Measurements from ENCODE around the gene DOCK1. TPM values are rescaled to one million over a fixed set of nuclear protein-coding genes. Genes with fewer than 3 reads are reported as not detected.
"Not testable (repeated sequence)": the region's sequence is repeated elsewhere in the genome, so short reads cannot be mapped to it uniquely, and the experiment has no call there.

DOCK1 gene
- total and polyA plus RNA-seq, 5 donors = 7.8 to 23.1 (median 20.8) TPM

- intact Hi-C loops (cut with DNase I) = no loop called here
- H3K9me3 ChIP-seq (ENCODE audit: control insufficient read depth, low read length) = no peaks in the 10 kb centered on the region
- H3K27ac ChIP-seq (ENCODE audit: low read length) = no peak overlapping the region
- WGBS = 95% methylated on average over 13 of the region's 13 CpGs
- ATAC-seq = no peak
- no peak for DNase-seq
- H3K27me3 ChIP-seq (ENCODE audit: control insufficient read depth, insufficient read depth) = no peaks in the 10 kb centered on the region
- no peak overlapping the region for H3K4me3 ChIP-seq (ENCODE audit: low read length)
- H3K4me1 ChIP-seq (ENCODE audit: control insufficient read depth, insufficient read depth, low read length) = peaks cover 6% of the 10 kb centered on the region
These were observed 22.6 kb downstream of the DOCK1 start for GRCh38 chr10:126927799-126928198.

- Histone ChIP-seq H3K9me3 (ENCODE audit: control insufficient read depth, low read length) (no peaks in the 10 kb centered on the region), H3K27ac (ENCODE audit: low read length) (no peak overlapping the region), H3K4me1 (ENCODE audit: control insufficient read depth, insufficient read depth, low read length) (peaks cover 6% of the 10 kb centered on the region), H3K27me3 (ENCODE audit: control insufficient read depth, insufficient read depth) (no peaks in the 10 kb centered on the region), H3K4me3 (ENCODE audit: low read length) (no peak overlapping the region)
- ATAC-seq (peak in 1 of 2 donors; percentile 64), DNase-seq (peak in 1 of 3 donors; percentile 74)
- 83% methylated on average over 7 of the region's 7 CpGs for WGBS
- intact Hi-C loops (cut with DNase I) = no loop called here
These were observed 23.0 kb downstream of the DOCK1 start for GRCh38 chr10:126928274-126928673.

- intact Hi-C loops (cut with DNase I) = no loop called here
These were observed 24.2 kb downstream of the DOCK1 start for GRCh38 chr10:126929391-126929790.

GRCh38 chr10:126930131-126930882 is 25.1 kb downstream of the DOCK1 start:
- Histone ChIP-seq H3K4me3 (ENCODE audit: low read length) (no peak overlapping the region), H3K27ac (ENCODE audit: low read length) (no peak overlapping the region), H3K27me3 (ENCODE audit: control insufficient read depth, insufficient read depth) (no peaks in the 10 kb centered on the region), H3K9me3 (ENCODE audit: control insufficient read depth, low read length) (no peaks in the 10 kb centered on the region), H3K4me1 (ENCODE audit: control insufficient read depth, insufficient read depth, low read length) (peaks cover 9% of the 10 kb centered on the region)
- DNase-seq (peak in 1 of 3 donors; percentile 48), ATAC-seq (no peak)
- intact Hi-C loops (cut with DNase I) = no loop called here
- WGBS = 84% methylated on average over 17 of the region's 17 CpGs

More at GRCh38 chr10:126929391-126929790, 24.2 kb downstream of the DOCK1 start:
- Histone ChIP-seq H3K27me3 (ENCODE audit: control insufficient read depth, insufficient read depth) (no peaks in the 10 kb centered on the region), H3K4me1 (ENCODE audit: control insufficient read depth, insufficient read depth, low read length) (peaks cover 6% of the 10 kb centered on the region), H3K4me3 (ENCODE audit: low read length) (no peak overlapping the region), H3K27ac (ENCODE audit: low read length) (no peak overlapping the region), H3K9me3 (ENCODE audit: control insufficient read depth, low read length) (no peaks in the 10 kb centered on the region)
- 92% methylated on average over 8 of the region's 8 CpGs for WGBS
- ATAC-seq = no peak
- peak in 1 of 3 donors; percentile 45 for DNase-seq

- H3K9me3 ChIP-seq (ENCODE audit: control insufficient read depth, low read length) = no peaks in the 10 kb centered on the region
- peaks cover 10% of the 10 kb centered on the region for H3K4me1 ChIP-seq (ENCODE audit: control insufficient read depth, insufficient read depth, low read length)
- peak; percentile 65 to 73 for ATAC-seq
- DNase-seq = no peak
- intact Hi-C loops (cut with DNase I) = no loop called here
- H3K27me3 ChIP-seq (ENCODE audit: control insufficient read depth, insufficient read depth) = no peaks in the 10 kb centered on the region
- peak overlapping the region; percentile 13 for H3K4me3 ChIP-seq (ENCODE audit: low read length)
- H3K27ac ChIP-seq (ENCODE audit: low read length) = peak overlapping the region; percentile 9
- 49% methylated on average over 11 of the region's 11 CpGs for WGBS
These were observed 25.8 kb downstream of the DOCK1 start for GRCh38 chr10:126930883-126931503.

GRCh38 chr10:126931544-126931943 is 26.3 kb downstream of the DOCK1 start:
- Histone ChIP-seq H3K27ac (ENCODE audit: low read length) (peak overlapping the region; percentile 9), H3K9me3 (ENCODE audit: control insufficient read depth, low read length) (no peaks in the 10 kb centered on the region), H3K27me3 (ENCODE audit: control insufficient read depth, insufficient read depth) (no peaks in the 10 kb centered on the region), H3K4me1 (ENCODE audit: control insufficient read depth, insufficient read depth, low read length) (peaks cover 10% of the 10 kb centered on the region), H3K4me3 (ENCODE audit: low read length) (peak overlapping the region; percentile 13)
- peak; percentile 28 to 67 for ATAC-seq
- intact Hi-C loops (cut with DNase I) = no loop called here
- 50% methylated on average over 7 of the region's 7 CpGs for WGBS
- DNase-seq = no peak

- no peak overlapping the region for H3K27ac ChIP-seq (ENCODE audit: low read length)
- 95% methylated on average over 11 of the region's 11 CpGs for WGBS
- no peak for ATAC-seq
- H3K27me3 ChIP-seq (ENCODE audit: control insufficient read depth, insufficient read depth) = no peaks in the 10 kb centered on the region
- peaks cover 10% of the 10 kb centered on the region for H3K4me1 ChIP-seq (ENCODE audit: control insufficient read depth, insufficient read depth, low read length)
- H3K9me3 ChIP-seq (ENCODE audit: control insufficient read depth, low read length) = no peaks in the 10 kb centered on the region
- intact Hi-C loops (cut with DNase I) = no loop called here
- no peak overlapping the region for H3K4me3 ChIP-seq (ENCODE audit: low read length)
- no peak for DNase-seq
These were observed 27.3 kb downstream of the DOCK1 start for GRCh38 chr10:126932516-126932915.

GRCh38 chr10:126933116-126933515 is 27.9 kb downstream of the DOCK1 start:
- ATAC-seq (no peak), DNase-seq (no peak)
- 67% methylated on average over 4 of the region's 4 CpGs for WGBS
- Histone ChIP-seq H3K27me3 (ENCODE audit: control insufficient read depth, insufficient read depth) (no peaks in the 10 kb centered on the region), H3K27ac (ENCODE audit: low read length) (no peak overlapping the region), H3K4me1 (ENCODE audit: control insufficient read depth, insufficient read depth, low read length) (peaks cover 10% of the 10 kb centered on the region), H3K9me3 (ENCODE audit: control insufficient read depth, low read length) (no peaks in the 10 kb centered on the region), H3K4me3 (ENCODE audit: low read length) (no peak overlapping the region)
- intact Hi-C loops (cut with DNase I) = no loop called here

- no peak overlapping the region for H3K27ac ChIP-seq (ENCODE audit: low read length)
- H3K9me3 ChIP-seq (ENCODE audit: control insufficient read depth, low read length) = no peaks in the 10 kb centered on the region
- 62% methylated on average over 5 of the region's 5 CpGs for WGBS
- intact Hi-C loops (cut with DNase I) = no loop called here
- no peak for ATAC-seq
- H3K4me3 ChIP-seq (ENCODE audit: low read length) = no peak overlapping the region
- no peaks in the 10 kb centered on the region for H3K27me3 ChIP-seq (ENCODE audit: control insufficient read depth, insufficient read depth)
- H3K4me1 ChIP-seq (ENCODE audit: control insufficient read depth, insufficient read depth, low read length) = peaks cover 10% of the 10 kb centered on the region
- peak in 1 of 3 donors; percentile 52 for DNase-seq
These were observed 30.2 kb downstream of the DOCK1 start for GRCh38 chr10:126935263-126935946.

- no peak for ATAC-seq
- intact Hi-C loops (cut with DNase I) = no loop called here
- WGBS = 79% methylated on average over 3 of the region's 3 CpGs
These were observed 31.8 kb downstream of the DOCK1 start for GRCh38 chr10:126937026-126937425.

GRCh38 chr10:126938121-126938520 is 32.9 kb downstream of the DOCK1 start:
- intact Hi-C loops (cut with DNase I); H3K9me3 ChIP-seq (ENCODE audit: control insufficient read depth, low read length); H3K27me3 ChIP-seq (ENCODE audit: control insufficient read depth, insufficient read depth); ATAC-seq; DNase-seq; H3K4me3 ChIP-seq (ENCODE audit: low read length); H3K27ac ChIP-seq (ENCODE audit: low read length); H3K4me1 ChIP-seq (ENCODE audit: control insufficient read depth, insufficient read depth, low read length): not testable (repeated sequence)
- WGBS = 97% methylated on average over 9 of the region's 9 CpGs

More at GRCh38 chr10:126937026-126937425, 31.8 kb downstream of the DOCK1 start:
- no peak for DNase-seq
- H3K27me3 ChIP-seq (ENCODE audit: control insufficient read depth, insufficient read depth) = no peaks in the 10 kb centered on the region
- peaks cover 7% of the 10 kb centered on the region for H3K4me1 ChIP-seq (ENCODE audit: control insufficient read depth, insufficient read depth, low read length)
- H3K27ac ChIP-seq (ENCODE audit: low read length) = no peak overlapping the region
- no peaks in the 10 kb centered on the region for H3K9me3 ChIP-seq (ENCODE audit: control insufficient read depth, low read length)
- no peak overlapping the region for H3K4me3 ChIP-seq (ENCODE audit: low read length)

Data from right cardiac atrium (tissue), 5 donors.